SH-SY5Y (cell line): ENCODE measurements around the gene DAW1.

Source experiments
- GATA2 ChIP-seq: IDR thresholded peaks from 2 replicates; pipeline ENCODE4 v1.6.1; 2011; ENCODE audit warnings: mild to moderate bottlenecking, low read depth, low read length
- GATA3 ChIP-seq: IDR thresholded peaks from 2 replicates; pipeline ENCODE4 v1.6.1; 2011; ENCODE audit warnings: low read depth, mild to moderate bottlenecking, low read length, moderate library complexity

- TF ChIP-seq GATA2 (no peak), GATA3 (no peak)
Observed at GRCh38 chr2:227824711-227825110, 46.7 kb upstream of the DAW1 start.
